Ishikawa (cell line): ENCODE data around the gene CIAO3.

Experiments used
- CEBPB ChIP-seq: IDR thresholded peaks from 2 replicates; pipeline ENCODE4 v1.6.1; 2012
- EP300 ChIP-seq: IDR thresholded peaks from 2 replicates; pipeline ENCODE4 v1.6.1; 2012; ENCODE audit warnings: borderline replicate concordance
- TAF1 ChIP-seq: IDR thresholded peaks from 2 replicates; pipeline ENCODE4 v1.6.1; 2012; ENCODE audit warnings: low read depth, mild to moderate bottlenecking
- TEAD4 ChIP-seq: IDR thresholded peaks from 2 replicates; pipeline ENCODE4 v1.6.1; 2012
- YY1 ChIP-seq: IDR thresholded peaks from 2 replicates; pipeline ENCODE4 v1.6.1; 2012; ENCODE audit warnings: low read depth
- TF ChIP-seq, protein P1 (sequence below): IDR thresholded peaks from 2 replicates; pipeline ENCODE4 v1.6.1; 2012
- TF ChIP-seq, protein P2 (sequence below): IDR thresholded peaks from 2 replicates; pipeline ENCODE4 v1.6.1; 2012; ENCODE audit warnings: low read depth, mild to moderate bottlenecking

DNA sequence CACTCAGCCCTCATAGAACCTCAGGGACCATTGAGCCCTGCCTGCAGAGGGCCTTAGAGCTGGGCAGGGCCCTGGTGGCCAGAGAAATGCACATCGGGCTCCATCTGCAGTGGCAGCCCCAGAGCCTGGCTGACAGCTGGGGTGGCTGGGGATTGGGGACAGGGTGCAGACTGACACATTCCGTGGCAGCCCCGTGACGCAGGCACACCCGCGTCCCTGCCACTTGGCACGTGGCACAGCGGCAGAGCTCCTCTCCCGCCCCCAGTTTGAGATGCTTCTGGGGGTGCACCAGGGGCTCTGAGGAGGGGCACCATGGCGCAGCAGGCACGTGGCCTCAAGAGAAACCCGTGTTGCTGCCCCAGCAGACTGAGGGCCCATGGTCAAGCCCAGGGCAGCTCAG is 37.4 kb downstream of the CIAO3 start:
- no peak for TF ChIP-seq TAF1
- TF ChIP-seq, protein P1, sequence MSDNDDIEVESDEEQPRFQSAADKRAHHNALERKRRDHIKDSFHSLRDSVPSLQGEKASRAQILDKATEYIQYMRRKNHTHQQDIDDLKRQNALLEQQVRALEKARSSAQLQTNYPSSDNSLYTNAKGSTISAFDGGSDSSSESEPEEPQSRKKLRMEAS: no peak
- TF ChIP-seq YY1: no peak
- TF ChIP-seq, protein P2, sequence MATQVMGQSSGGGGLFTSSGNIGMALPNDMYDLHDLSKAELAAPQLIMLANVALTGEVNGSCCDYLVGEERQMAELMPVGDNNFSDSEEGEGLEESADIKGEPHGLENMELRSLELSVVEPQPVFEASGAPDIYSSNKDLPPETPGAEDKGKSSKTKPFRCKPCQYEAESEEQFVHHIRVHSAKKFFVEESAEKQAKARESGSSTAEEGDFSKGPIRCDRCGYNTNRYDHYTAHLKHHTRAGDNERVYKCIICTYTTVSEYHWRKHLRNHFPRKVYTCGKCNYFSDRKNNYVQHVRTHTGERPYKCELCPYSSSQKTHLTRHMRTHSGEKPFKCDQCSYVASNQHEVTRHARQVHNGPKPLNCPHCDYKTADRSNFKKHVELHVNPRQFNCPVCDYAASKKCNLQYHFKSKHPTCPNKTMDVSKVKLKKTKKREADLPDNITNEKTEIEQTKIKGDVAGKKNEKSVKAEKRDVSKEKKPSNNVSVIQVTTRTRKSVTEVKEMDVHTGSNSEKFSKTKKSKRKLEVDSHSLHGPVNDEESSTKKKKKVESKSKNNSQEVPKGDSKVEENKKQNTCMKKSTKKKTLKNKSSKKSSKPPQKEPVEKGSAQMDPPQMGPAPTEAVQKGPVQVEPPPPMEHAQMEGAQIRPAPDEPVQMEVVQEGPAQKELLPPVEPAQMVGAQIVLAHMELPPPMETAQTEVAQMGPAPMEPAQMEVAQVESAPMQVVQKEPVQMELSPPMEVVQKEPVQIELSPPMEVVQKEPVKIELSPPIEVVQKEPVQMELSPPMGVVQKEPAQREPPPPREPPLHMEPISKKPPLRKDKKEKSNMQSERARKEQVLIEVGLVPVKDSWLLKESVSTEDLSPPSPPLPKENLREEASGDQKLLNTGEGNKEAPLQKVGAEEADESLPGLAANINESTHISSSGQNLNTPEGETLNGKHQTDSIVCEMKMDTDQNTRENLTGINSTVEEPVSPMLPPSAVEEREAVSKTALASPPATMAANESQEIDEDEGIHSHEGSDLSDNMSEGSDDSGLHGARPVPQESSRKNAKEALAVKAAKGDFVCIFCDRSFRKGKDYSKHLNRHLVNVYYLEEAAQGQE: no peak
- no peak for TF ChIP-seq TEAD4
- TF ChIP-seq EP300: no peak
- TF ChIP-seq CEBPB: no peak
